Thoracic aorta (tissue), 2 donors: Measurements from ENCODE around the gene PROZ. TPM values are rescaled to one million over a fixed set of nuclear protein-coding genes. Genes with fewer than 3 reads are reported as not detected.

Experiments used
- ATAC-seq: fragments of 150-250 bp; one replicate; pipeline ENCODE4 v1.8.0; 2017; ENCODE audit warnings: low read depth; ENCODE audit not compliant: insufficient number of reproducible peaks, low FRiP score
- DNase-seq: peaks from one replicate; pipeline ENCODE4 v3.0.0-alpha.2; 2020; ENCODE audit warnings: low spot score
- H3K27ac ChIP-seq, 2 donors: fragments of 200-600 bp; sonication (generic); 1 replicate in 1 of 2; 2 replicates in 1 of 2; pipeline ENCODE4 v1.5.1; 2016; ENCODE audit warnings: mild to moderate bottlenecking in 2 of 2, moderate library complexity in 2 of 2
- H3K27me3 ChIP-seq: fragments of 200-600 bp; sonication (generic); replicated peaks from 2 replicates; pipeline ENCODE4 v1.6.0; 2016; ENCODE audit warnings: mild to moderate bottlenecking; ENCODE audit not compliant: insufficient read depth
- H3K36me3 ChIP-seq: fragments of 200-600 bp; sonication (generic); one replicate; pipeline ENCODE4 v1.5.1; 2016
- H3K4me1 ChIP-seq, 2 donors: fragments of 200-600 bp; sonication (generic); 1 replicate in 1 of 2; 2 replicates in 1 of 2; pipeline versions ENCODE4 v1.5.1 to v1.6.0; 2016; ENCODE audit warnings: low read depth in 2 of 2, mild to moderate bottlenecking in 1 of 2; ENCODE audit not compliant: control insufficient read depth in 1 of 2
- H3K4me3 ChIP-seq: fragments of 200-600 bp; sonication (generic); 2 replicates; pipeline ENCODE4 v1.5.1; 2016; ENCODE audit warnings: mild to moderate bottlenecking
- H3K9me3 ChIP-seq: fragments of 200-600 bp; sonication (generic); 2 replicates; pipeline ENCODE4 v1.5.1; 2016
- total RNA-seq, 2 donors: library from RNA; depleted of rRNA; stranded (reverse); fragments of >200 nt; gene quantifications; one replicate each; pipeline versions ENCODE4 v1.1.0 to v1.2.3, GENCODE V29; 2016
- TF ChIP-seq, protein P1 (sequence below): fragments of 200-600 bp; sonication (generic); IDR thresholded peaks from one replicate; pipeline ENCODE4 v1.5.1; 2019; ENCODE audit warnings: antibody characterized with exemption

PROZ gene
- total RNA-seq, 2 donors from 2014 or later, result not detected

DNA sequence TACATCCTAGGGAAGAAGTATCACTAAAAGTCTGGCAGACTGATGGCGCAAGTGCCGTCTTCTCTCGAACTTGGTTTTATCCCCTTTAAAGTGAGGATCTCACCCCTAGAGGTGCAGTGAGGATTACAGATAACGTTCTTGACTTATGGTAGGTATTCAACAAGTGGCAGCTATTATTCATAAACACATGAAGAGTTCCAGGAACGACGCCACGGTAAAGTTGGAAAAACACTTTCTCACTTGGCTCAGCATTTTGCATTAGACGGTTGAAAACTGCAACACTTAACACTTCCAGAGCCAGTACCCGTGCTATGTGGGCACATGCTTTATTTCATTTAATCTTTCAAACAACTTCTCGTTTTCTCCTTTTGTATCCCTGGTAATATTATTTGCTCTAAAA, 8.7 kb downstream of the PROZ start:
- H3K4me3 ChIP-seq, result no peak overlapping the region
- ATAC-seq (no peak), DNase-seq (no peak)
- TF ChIP-seq, protein P1, sequence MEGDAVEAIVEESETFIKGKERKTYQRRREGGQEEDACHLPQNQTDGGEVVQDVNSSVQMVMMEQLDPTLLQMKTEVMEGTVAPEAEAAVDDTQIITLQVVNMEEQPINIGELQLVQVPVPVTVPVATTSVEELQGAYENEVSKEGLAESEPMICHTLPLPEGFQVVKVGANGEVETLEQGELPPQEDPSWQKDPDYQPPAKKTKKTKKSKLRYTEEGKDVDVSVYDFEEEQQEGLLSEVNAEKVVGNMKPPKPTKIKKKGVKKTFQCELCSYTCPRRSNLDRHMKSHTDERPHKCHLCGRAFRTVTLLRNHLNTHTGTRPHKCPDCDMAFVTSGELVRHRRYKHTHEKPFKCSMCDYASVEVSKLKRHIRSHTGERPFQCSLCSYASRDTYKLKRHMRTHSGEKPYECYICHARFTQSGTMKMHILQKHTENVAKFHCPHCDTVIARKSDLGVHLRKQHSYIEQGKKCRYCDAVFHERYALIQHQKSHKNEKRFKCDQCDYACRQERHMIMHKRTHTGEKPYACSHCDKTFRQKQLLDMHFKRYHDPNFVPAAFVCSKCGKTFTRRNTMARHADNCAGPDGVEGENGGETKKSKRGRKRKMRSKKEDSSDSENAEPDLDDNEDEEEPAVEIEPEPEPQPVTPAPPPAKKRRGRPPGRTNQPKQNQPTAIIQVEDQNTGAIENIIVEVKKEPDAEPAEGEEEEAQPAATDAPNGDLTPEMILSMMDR, result no peak
- H3K4me1 ChIP-seq, result no peaks in the 10 kb centered on the region
- H3K9me3 ChIP-seq, result no peaks in the 10 kb centered on the region
- no peaks in the 10 kb centered on the region for H3K27me3 ChIP-seq
- peaks cover 16% of the 10 kb centered on the region for H3K36me3 ChIP-seq
- H3K27ac ChIP-seq, result no peak overlapping the region

DNA sequence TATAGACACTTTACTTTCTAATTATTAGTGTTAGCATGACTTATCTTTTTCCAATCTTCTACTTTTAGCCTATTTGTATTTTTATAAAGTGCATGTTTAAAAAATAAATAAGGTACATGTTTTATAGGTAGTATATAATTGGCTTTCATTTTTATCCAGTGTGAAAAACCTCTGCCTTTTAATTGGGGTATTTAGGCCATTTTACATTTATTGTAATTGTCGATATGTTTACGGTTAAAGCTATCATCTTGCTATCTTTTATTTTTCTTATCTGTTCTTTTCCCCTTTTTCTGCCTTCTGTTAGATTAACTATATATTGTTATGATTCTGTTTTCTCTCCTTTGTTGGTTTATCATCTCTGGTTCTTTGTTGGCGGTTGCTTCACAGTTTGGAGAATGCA, 9.1 kb downstream of the PROZ start:
- Histone ChIP-seq H3K4me3 (no peak overlapping the region), H3K36me3 (peaks cover 18% of the 10 kb centered on the region), H3K27ac (no peak overlapping the region), H3K27me3 (no peaks in the 10 kb centered on the region), H3K9me3 (no peaks in the 10 kb centered on the region), H3K4me1 (no peaks in the 10 kb centered on the region)
- ATAC-seq, result no peak
- DNase-seq, result no peak
- TF ChIP-seq, protein P1, result no peak

- TF ChIP-seq, protein P1, result no peak
- Histone ChIP-seq H3K4me1 (no peaks in the 10 kb centered on the region), H3K36me3 (peaks cover 18% of the 10 kb centered on the region), H3K27ac (no peak overlapping the region), H3K4me3 (no peak overlapping the region), H3K27me3 (no peaks in the 10 kb centered on the region), H3K9me3 (no peaks in the 10 kb centered on the region)
- DNase-seq (no peak), ATAC-seq (no peak)
These were observed 9.8 kb downstream of the PROZ start for GRCh38 chr13:113168211-113168610.

DNA sequence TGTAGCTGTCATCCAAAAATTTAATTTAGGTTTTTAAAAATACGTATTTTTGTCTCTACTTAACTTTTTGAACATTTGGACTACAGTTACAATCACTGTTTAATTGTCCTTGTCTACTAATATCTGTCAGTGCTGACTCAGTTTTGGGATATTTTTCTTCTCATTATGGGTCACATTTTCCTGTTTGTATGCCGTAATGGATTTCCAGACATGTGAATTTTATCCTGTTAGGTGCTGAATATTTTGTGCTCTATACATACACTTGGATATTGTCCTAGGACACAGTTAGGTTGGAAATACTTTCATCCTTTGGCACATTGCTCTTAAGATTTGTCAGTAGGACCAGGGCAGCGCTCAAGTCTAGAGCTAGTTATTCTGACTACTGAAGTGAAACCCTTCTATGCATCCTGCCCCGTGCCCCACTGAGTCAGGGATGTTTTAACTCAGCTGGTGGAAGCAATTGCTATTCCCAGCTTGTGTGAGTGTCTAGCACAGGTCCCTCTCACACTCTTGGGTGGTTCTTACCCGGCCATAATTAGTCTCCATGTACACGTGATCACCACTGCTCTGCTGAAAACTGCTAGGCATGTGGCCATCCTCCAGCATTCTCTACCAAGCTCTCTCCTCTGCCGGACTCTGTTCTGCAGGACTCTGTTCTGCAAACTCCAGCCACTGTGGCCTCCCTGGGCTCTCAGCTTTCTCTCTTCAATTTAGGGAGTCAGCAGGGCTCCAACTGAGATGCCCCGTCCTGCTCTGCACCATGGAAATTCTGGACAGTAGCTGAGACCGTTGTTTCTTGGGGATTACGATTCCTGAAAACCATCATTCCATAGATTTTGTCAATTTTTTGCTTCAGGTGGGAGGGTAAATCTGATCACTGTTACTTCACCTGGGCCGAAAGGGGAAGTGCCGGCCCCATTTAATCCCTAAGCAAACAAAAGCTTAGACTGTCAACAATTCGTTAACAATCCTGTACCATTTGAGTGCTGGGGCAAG, 11.1 kb downstream of the PROZ start:
- DNase-seq, result no peak
- Histone ChIP-seq H3K27ac (no peak overlapping the region), H3K4me1 (no peaks in the 10 kb centered on the region), H3K9me3 (no peaks in the 10 kb centered on the region), H3K27me3 (no peaks in the 10 kb centered on the region), H3K36me3 (peaks cover 18% of the 10 kb centered on the region), H3K4me3 (no peak overlapping the region)
- ATAC-seq, result no peak
- TF ChIP-seq, protein P1, result no peak

- ATAC-seq, result no peak
- peaks cover 24% of the 10 kb centered on the region for H3K36me3 ChIP-seq
- H3K9me3 ChIP-seq, result no peaks in the 10 kb centered on the region
- H3K4me3 ChIP-seq, result no peak overlapping the region
- H3K27ac ChIP-seq, result no peak overlapping the region
- H3K4me1 ChIP-seq, result no peaks in the 10 kb centered on the region
- TF ChIP-seq, protein P1, result no peak
- no peak for DNase-seq
- no peaks in the 10 kb centered on the region for H3K27me3 ChIP-seq
These were observed 12.1 kb downstream of the PROZ start for GRCh38 chr13:113170511-113170910.
